Activated naive CD4-positive, alpha-beta T cell treated with anti-CD3 and anti-CD28 coated beads, Interleukin-2, amount 50 U/mL, for 72 hours (primary cell): ENCODE data around the gene FOXN1. TPM values are rescaled to one million over a fixed set of nuclear protein-coding genes. Genes with fewer than 3 reads are reported as not detected.

Source experiments
- ATAC-seq, 2 donors: fragments of 150-1000 bp; cut with Tn5 transposase; 2 replicates each; pipeline ENCODE4 v1.10.0; 2021; ENCODE audit warnings: mild to moderate bottlenecking in 2 of 2, moderate library complexity in 2 of 2
- DNase-seq, 2 donors: peaks; one replicate each; pipeline ENCODE4 v3.0.0; 2021 to 2022; ENCODE audit warnings: low spot score in 2 of 2
- H3K27ac Mint-ChIP-seq, 2 donors: one replicate each; pipeline ENCODE4 v1.8.0; 2022; ENCODE audit warnings: mild to moderate bottlenecking in 2 of 2, mixed read lengths in 2 of 2
- H3K36me3 Mint-ChIP-seq, 2 donors: one replicate each; pipeline ENCODE4 v1.8.0; 2022; ENCODE audit warnings: mixed read lengths in 2 of 2
- H3K9me3 Mint-ChIP-seq, 2 donors: one replicate each; pipeline ENCODE4 v1.8.0; 2022; ENCODE audit warnings: mixed read lengths in 2 of 2
- total RNA-seq, 2 donors: library from RNA; stranded (reverse); gene quantifications; one replicate each; pipeline ENCODE4 v1.2.3, GENCODE V29; 2022

Gene FOXN1
- total RNA-seq, 2 donors from 2014 or later = not detected

GRCh38 chr17:28547096-28547622 is 41.0 kb downstream of the FOXN1 start:
- no peaks in the 10 kb centered on the region for H3K9me3 Mint-ChIP-seq

DNA sequence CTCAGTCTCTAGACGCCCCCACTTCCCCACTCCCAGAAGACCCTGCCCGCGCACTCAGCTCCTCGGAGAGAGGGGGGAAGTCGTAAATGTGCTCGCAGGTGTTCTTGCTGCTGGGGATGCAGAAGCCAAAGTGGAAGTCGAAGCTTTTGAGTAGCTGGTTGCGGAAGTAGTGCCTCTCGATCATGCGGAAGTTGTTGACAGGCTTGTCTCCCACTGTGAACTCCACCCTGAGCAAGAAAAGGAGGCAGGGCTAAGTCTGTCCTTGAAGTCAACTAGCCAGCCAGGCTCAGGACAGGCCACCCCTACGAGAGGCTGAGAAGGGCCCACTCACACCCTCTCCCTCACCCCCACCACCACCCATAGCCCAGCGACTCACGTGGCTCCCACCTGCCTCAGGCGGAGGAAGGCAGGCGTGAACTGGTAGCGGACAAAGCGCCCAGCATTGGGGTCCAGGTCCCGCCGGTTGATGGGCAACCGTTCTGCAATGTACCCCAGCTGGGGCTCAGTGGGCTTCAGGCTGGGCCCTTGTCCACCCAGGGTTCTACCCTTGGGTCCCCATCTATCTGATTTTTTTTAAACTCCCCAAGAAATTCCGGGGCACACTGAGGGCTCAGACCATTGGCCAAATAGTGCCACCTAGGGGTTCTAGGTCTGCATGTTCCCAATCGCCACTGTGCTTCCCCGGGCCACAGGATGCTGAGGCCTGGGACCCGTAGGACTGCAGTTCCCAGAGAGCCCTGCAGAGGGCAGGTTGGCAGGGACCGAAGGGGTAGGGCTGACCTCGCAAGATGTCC is 41.7 kb downstream of the FOXN1 start:
- Mint-ChIP-seq H3K9me3 (no peaks in the 10 kb centered on the region), H3K27ac (peak overlapping the region; percentile 79 to 84), H3K36me3 (peaks cover 0 to 7% of the 10 kb centered on the region in 2 donors)
- DNase-seq (peak; percentile 75 to 84), ATAC-seq (peak; percentile 45 to 47)

More at GRCh38 chr17:28547096-28547622, 41.0 kb downstream of the FOXN1 start:
- Mint-ChIP-seq H3K36me3 (peaks cover 0 to 5% of the 10 kb centered on the region in 2 donors), H3K27ac (peak overlapping the region; percentile 79 to 84)
- no peak for ATAC-seq
- DNase-seq = no peak

GRCh38 chr17:28548417-28549130 is 42.4 kb downstream of the FOXN1 start:
- Mint-ChIP-seq H3K9me3 (no peaks in the 10 kb centered on the region), H3K27ac (peak overlapping the region; percentile 72 to 84), H3K36me3 (peaks cover 1 to 15% of the 10 kb centered on the region in 2 donors)
- no peak for DNase-seq
- ATAC-seq = no peak

DNA sequence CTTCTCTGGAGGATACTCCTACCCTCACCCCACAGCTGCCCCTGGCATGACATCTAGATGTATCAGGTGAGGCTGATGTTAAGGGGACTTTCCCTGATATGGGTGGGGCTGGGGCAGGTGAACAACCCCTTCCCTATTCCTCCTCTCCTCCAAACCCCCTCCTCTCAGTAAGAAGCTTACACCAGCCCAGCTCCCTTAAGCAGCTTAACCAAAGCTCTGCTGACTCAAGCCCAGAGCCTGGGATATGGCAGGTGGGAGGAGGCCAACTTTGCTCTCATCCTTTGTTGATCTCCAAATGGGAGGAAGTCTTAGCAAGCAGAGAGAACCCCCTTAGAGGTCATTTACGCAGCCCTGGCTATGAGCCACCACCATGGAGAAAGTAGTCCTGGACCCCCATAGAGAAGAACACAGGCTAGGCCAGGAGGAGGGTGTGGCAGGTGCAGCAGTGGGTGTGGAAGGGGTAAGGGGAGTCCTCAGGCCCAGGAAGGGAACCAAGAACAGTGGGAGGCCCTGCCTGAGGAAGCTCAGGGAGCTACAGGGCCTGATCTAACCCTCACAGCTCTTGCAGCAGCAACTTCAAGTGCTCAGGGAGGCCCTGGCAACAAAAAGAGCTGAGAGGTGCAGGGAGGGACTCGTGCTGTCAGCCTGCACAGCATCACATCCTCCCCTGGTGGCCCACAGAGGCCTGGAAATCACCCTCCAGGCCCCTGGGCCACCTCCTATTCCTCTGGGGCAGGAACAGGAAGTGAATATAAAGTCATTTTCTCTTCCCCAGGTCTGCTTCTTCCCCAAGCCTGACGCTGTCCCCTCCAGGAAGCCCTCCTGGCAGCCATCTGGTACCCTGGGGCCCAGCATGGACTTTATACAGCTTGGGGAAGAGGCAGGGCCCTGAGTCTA is 43.3 kb downstream of the FOXN1 start:
- peak; percentile 36 to 69 for DNase-seq
- Mint-ChIP-seq H3K9me3 (no peaks in the 10 kb centered on the region), H3K27ac (peak overlapping the region; percentile 84), H3K36me3 (peaks cover 7 to 17% of the 10 kb centered on the region in 2 donors)
- ATAC-seq = peak; percentile 55 to 74

DNA sequence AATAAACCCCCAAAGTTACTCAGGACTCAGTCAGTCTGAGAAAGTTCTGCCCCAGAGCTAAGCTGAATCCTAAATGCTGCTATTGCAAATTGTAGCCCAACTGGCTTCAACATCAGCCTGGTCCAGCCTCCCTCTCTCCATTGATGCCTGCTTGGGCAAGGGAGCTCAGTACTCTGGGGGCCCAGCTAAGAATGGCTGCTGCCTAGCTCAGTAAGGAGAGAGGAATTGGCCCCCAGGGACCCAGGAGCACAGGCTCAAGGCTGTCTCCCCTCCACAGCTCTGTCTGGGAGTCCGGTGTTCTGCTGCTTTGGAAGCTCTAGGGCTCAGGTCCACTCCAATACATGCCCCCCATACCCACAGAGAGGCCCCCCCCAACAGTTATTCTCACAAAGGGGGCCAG is 44.7 kb downstream of the FOXN1 start:
- Mint-ChIP-seq H3K9me3 (no peaks in the 10 kb centered on the region), H3K36me3 (peaks cover 7 to 17% of the 10 kb centered on the region in 2 donors), H3K27ac (peak overlapping the region in 1 of 2 donors; percentile 84)
- ATAC-seq (no peak), DNase-seq (no peak)

- peaks cover 7 to 25% of the 10 kb centered on the region in 2 donors for H3K36me3 Mint-ChIP-seq
- H3K9me3 Mint-ChIP-seq = no peaks in the 10 kb centered on the region
- peak overlapping the region in 1 of 2 donors; percentile 84 for H3K27ac Mint-ChIP-seq
- DNase-seq (no peak), ATAC-seq (no peak)
These were observed 45.5 kb downstream of the FOXN1 start for GRCh38 chr17:28551421-28552175.

DNA sequence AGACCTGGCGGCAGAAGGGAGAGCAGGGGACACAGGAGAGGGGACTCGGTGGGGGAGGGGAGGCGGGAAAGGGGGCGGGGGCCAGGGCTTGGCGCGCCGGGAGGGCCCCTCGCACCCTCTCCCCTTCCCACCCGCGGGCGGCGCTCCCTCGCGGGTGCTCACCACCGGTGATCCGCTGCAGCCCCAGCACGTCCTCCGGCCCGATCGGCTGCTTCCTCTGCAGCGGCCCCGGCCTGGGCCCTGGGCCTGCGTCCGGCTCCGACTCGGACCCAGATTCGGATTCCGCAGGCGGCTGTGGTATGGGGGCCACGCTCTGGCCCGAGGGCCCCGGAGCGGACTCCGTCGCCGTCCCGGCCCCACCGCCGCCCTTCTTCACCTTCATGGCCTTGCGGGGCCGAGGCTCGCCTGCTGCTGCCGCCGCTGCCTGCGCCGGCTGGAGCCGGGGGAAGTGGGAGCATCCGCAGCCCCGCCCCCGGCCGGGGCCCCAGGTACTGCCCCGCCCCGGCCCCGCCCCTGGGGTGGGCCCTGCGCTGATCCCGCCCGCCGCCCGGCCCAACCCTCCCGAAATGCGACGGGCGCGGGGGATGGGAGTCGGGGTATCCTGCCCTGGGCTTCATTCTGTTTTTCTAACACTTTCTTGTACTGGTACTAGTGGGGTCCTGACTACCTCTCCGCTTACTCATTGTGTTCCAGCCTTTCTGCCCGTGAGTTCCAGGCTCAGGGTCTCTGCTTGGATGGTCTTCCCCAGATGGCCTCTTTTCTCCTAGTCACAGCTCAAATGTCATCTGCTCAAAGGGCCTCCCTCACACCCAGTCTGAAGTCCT is 46.2 kb downstream of the FOXN1 start, which contains the start of gene UNC119:
Gene UNC119, minus strand, starts transcription at position 449 of the 824 bp plus-strand sequence. Its CDS starts 67 bp downstream, at position 382.
- ATAC-seq (peak; percentile 85 to 88), DNase-seq (peak; percentile 77 to 85)
- no peak within 1 kb of the TSS for H3K27ac Mint-ChIP-seq
- H3K9me3 Mint-ChIP-seq = no peaks in the 10 kb centered on the region
- peaks cover 7 to 25% of the 10 kb centered on the region in 2 donors for H3K36me3 Mint-ChIP-seq

DNA sequence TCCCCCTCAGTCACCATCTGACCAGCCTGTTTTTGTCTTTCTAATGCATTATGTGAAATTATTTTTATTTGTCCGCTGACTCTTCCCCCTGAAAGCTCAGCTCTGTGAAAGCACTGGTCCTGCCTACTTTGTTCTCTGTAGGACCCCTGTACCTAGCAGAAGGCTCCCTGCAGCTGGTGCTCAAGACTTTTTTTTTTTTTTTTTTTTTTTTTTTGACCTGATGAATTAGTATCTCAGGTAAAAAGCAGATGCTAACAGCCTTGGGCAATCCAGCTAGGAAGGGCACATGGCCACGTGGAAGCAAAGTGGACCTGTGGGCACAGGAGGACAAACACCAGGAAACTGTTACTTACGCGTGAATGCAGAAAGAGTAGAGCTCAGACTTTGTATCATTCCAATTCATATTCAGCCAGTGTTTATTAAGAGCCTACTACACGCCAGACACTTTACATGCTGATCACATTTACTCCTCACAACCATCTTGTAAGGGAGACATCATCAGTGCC is 46.9 kb downstream of the FOXN1 start:
- ATAC-seq (no peak), DNase-seq (no peak)
- H3K27ac Mint-ChIP-seq = no peak overlapping the region
- no peaks in the 10 kb centered on the region for H3K9me3 Mint-ChIP-seq
- H3K36me3 Mint-ChIP-seq = peaks cover 7 to 25% of the 10 kb centered on the region in 2 donors

DNA sequence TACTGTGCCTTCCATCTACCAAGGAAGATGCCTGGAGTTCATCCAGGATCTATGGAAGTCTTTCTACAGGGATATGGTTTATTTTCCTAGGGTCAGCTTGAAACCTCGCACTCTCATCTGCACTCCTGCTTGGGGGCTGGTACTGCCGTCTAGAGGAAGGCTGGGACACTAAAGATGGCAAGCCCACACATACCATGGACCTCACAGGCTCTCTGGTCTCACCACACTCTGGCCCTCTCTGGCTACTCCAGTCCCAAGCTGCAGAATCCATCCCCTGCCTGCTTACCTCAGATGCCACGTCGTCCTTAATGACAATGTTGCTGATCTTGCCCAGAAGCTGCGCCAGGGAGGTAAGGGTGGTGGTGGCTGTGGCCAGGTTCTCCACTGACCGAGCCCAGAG is 48.4 kb downstream of the FOXN1 start:
- Mint-ChIP-seq H3K36me3 (peaks cover 7 to 25% of the 10 kb centered on the region in 2 donors), H3K27ac (peak overlapping the region in 1 of 2 donors; percentile 24), H3K9me3 (no peaks in the 10 kb centered on the region)
- DNase-seq = no peak
- ATAC-seq = no peak

GRCh38 chr17:28555022-28555421 is 48.9 kb downstream of the FOXN1 start:
- DNase-seq (no peak), ATAC-seq (no peak)
- peak overlapping the region in 1 of 2 donors; percentile 24 for H3K27ac Mint-ChIP-seq
- no peaks in the 10 kb centered on the region for H3K9me3 Mint-ChIP-seq
- H3K36me3 Mint-ChIP-seq = peaks cover 10 to 28% of the 10 kb centered on the region in 2 donors

DNA sequence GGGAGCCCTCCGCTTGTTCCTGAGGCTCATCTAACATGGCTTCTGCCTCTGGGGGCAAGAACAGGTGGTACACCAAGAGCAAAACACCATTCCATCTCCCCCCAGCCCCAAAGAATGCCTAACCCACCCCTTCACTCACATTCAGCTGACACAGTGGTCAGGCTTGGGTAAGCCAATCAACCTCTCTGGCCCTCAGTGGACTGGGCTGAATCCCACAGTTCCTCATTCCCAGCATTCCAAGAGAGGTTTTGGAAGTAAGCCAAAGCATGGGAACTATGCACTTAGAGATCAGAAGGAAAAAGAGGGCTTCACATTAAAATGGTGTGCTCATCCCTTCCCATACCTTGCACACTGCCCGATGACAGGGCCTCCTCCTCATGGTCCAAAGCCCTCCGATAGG is 57.3 kb downstream of the FOXN1 start:
- no peak for ATAC-seq
- DNase-seq = no peak
- peaks cover 5 to 14% of the 10 kb centered on the region in 2 donors for H3K36me3 Mint-ChIP-seq
- H3K27ac Mint-ChIP-seq = peak overlapping the region in 1 of 2 donors; percentile 6
- H3K9me3 Mint-ChIP-seq = no peaks in the 10 kb centered on the region

DNA sequence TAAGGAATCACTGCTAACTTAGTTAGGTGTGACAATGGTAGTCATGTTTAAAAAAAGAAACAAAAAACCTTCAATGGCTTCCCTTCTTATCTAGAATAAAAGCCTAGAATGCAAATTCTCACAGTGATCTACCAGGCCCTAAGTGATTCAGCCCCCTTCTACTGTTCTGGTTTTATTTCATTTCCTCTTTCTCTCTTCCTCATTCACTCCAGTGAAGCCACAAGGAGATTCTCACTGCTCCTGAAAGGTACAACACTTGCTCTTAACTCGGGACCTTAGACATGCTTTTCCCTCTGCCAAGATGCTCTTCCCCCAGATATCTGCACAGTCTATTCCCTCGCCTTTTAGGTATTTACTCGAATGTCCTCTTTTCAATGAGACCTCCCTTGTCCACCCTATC is 61.5 kb downstream of the FOXN1 start:
- Mint-ChIP-seq H3K36me3 (peaks cover 9 to 23% of the 10 kb centered on the region in 2 donors), H3K9me3 (no peaks in the 10 kb centered on the region), H3K27ac (peak overlapping the region; percentile 24 to 73)
- DNase-seq = no peak
- ATAC-seq = no peak

DNA sequence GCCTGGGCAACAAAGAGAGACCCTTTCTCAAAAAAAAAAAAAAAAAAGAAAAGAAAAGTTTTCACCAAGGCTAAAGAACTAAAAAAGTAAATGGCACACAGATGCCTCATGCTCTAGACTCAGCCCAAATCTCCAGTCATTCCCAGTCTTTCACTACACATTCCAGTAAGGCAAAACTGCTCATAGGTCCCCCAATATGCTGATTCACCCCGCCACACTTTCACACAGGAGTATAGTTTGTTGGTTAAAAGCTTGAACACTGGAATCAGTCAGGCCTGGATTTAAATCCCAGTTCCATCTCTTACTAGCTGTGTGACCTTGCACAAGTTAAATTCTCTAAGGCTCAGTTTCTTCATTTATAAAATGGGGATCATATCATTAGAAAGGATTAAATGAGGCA is 63.3 kb downstream of the FOXN1 start:
- peaks cover 9 to 21% of the 10 kb centered on the region in 2 donors for H3K36me3 Mint-ChIP-seq
- DNase-seq (no peak), ATAC-seq (no peak)
- H3K27ac Mint-ChIP-seq = peak overlapping the region; percentile 5 to 44
- H3K9me3 Mint-ChIP-seq = no peaks in the 10 kb centered on the region

- Mint-ChIP-seq H3K36me3 (peaks cover 9 to 22% of the 10 kb centered on the region in 2 donors), H3K9me3 (no peaks in the 10 kb centered on the region)
These were observed 64.7 kb downstream of the FOXN1 start for GRCh38 chr17:28570716-28571360.

More at GRCh38 chr17:28570716-28571360, 64.7 kb downstream of the FOXN1 start:
- ATAC-seq (peak; percentile 51 to 56), DNase-seq (peak in 1 of 2 donors; percentile 50)
- peak overlapping the region; percentile 93 to 98 for H3K27ac Mint-ChIP-seq
